HEK293 (cell line): ENCODE data around the gene LRRC30.

Source experiments
- CTCF ChIA-PET: fragments of 350-600 bp; formaldehyde crosslinking; extraction: SDS; loops from one replicate; lab custom pipeline; 2021; ENCODE audit warnings: antibody characterized with exemption; lab: Yijun Ruan, JAX
- POLR2A ChIA-PET: fragments of 300-600 bp; formaldehyde crosslinking; extraction: SDS; loops from one replicate; lab custom pipeline; 2020; ENCODE audit warnings: antibody characterized with exemption, inconsistent platforms; lab: Yijun Ruan, JAX
- H3K27ac ChIP-seq: fragments of 200-500 bp; sonication (Bioruptor generic); 2 replicates; pipeline ENCODE4 v1.5.1; 2014; ENCODE audit warnings: low read depth, low read length, control low read depth, inconsistent platforms; ENCODE audit errors: extremely low read depth
- H3K36me3 ChIP-seq, 2 experiments: fragments of 200-500 bp in 1 of 2; sonication (Bioruptor generic) in 1 of 2; 1 replicate in 1 of 2; 2 replicates in 1 of 2; pipeline ENCODE4 v1.5.1; 2014 to 2017; ENCODE audit warnings: inconsistent platforms in 2 of 2, low read length in 2 of 2; ENCODE audit not compliant: control insufficient read depth in 2 of 2, insufficient read depth in 1 of 2
- H3K4me1 ChIP-seq: fragments of 200-500 bp; sonication (Bioruptor generic); 2 replicates; pipeline ENCODE4 v1.5.1; 2014; ENCODE audit warnings: mild to moderate bottlenecking, low read length, inconsistent platforms; ENCODE audit not compliant: control insufficient read depth, insufficient read depth
- H3K4me3 ChIP-seq: 2 replicates; pipeline ENCODE4 v1.5.1; 2011; ENCODE audit warnings: low read depth, mild to moderate bottlenecking, control low read depth, low read length, moderate library complexity
- H3K9me3 ChIP-seq: fragments of 200-500 bp; sonication (Bioruptor generic); 2 replicates; pipeline ENCODE4 v1.5.1; 2014; ENCODE audit warnings: low read depth, low read length, inconsistent platforms; ENCODE audit not compliant: control insufficient read depth, insufficient read depth
- HOXC10 ChIP-seq: sonication (generic); formaldehyde crosslinking; IDR thresholded peaks from 2 replicates; pipeline ENCODE4 v1.8.1; 2023; ENCODE audit warnings: mild to moderate bottlenecking, missing genetic modification reagents
- KLF7 ChIP-seq: fragments of 450-650 bp; formaldehyde crosslinking; IDR thresholded peaks from 2 replicates; pipeline ENCODE4 v1.5.1; 2016; ENCODE audit warnings: missing biosample characterization, missing genetic modification characterization, borderline replicate concordance
- OSR2 ChIP-seq: fragments of 450-650 bp; formaldehyde crosslinking; IDR thresholded peaks from 2 replicates; pipeline ENCODE4 v1.5.1; 2016; ENCODE audit warnings: missing biosample characterization, missing genetic modification characterization
- SETDB1 ChIP-seq: IDR thresholded peaks from one replicate; pipeline ENCODE4 v1.6.1; 2017; ENCODE audit warnings: mild to moderate bottlenecking, low read length, moderate library complexity, mixed read lengths; ENCODE audit not compliant: insufficient read length
- ZBTB1 ChIP-seq: fragments of 450-650 bp; formaldehyde crosslinking; IDR thresholded peaks from 2 replicates; pipeline ENCODE4 v1.5.1; 2016; ENCODE audit warnings: missing biosample characterization, missing genetic modification characterization
- ZFP41 ChIP-seq: fragments of 450-650 bp; formaldehyde crosslinking; IDR thresholded peaks from 2 replicates; pipeline ENCODE4 v1.5.1; 2016; ENCODE audit warnings: missing biosample characterization, missing genetic modification characterization, borderline replicate concordance
- ZFP69B ChIP-seq: fragments of 450-650 bp; formaldehyde crosslinking; IDR thresholded peaks from 2 replicates; pipeline ENCODE4 v1.5.1; 2016; ENCODE audit warnings: missing biosample characterization, missing genetic modification characterization
- ZNF175 ChIP-seq: fragments of 450-650 bp; formaldehyde crosslinking; IDR thresholded peaks from 2 replicates; pipeline ENCODE4 v1.5.1; 2016; ENCODE audit warnings: missing biosample characterization, missing genetic modification characterization
- ZNF324 ChIP-seq: fragments of 450-650 bp; formaldehyde crosslinking; IDR thresholded peaks from 2 replicates; pipeline ENCODE4 v1.5.1; 2016; ENCODE audit warnings: missing biosample characterization, missing genetic modification characterization
- ZNF433 ChIP-seq: fragments of 450-650 bp; formaldehyde crosslinking; IDR thresholded peaks from 2 replicates; pipeline ENCODE4 v1.5.1; 2016; ENCODE audit warnings: missing biosample characterization, missing genetic modification characterization, low read depth
- ZNF521 ChIP-seq: fragments of 450-650 bp; formaldehyde crosslinking; IDR thresholded peaks from 2 replicates; pipeline ENCODE4 v1.5.1; 2017; ENCODE audit warnings: missing biosample characterization, mild to moderate bottlenecking, missing genetic modification characterization
- ZNF530 ChIP-seq: fragments of 450-650 bp; formaldehyde crosslinking; IDR thresholded peaks from 2 replicates; pipeline ENCODE4 v1.5.1; 2016; ENCODE audit warnings: low read depth, missing biosample characterization, missing genetic modification characterization
- ZNF600 ChIP-seq: fragments of 450-650 bp; formaldehyde crosslinking; IDR thresholded peaks from 2 replicates; pipeline ENCODE4 v1.5.1; 2016; ENCODE audit warnings: missing biosample characterization, missing genetic modification characterization
- ZNF626 ChIP-seq: fragments of 450-650 bp; sonication (Bioruptor Pico); formaldehyde crosslinking; IDR thresholded peaks from 2 replicates; pipeline ENCODE4 v1.5.1; 2018; ENCODE audit warnings: missing biosample characterization, missing genetic modification characterization, inconsistent platforms
- ZNF654 ChIP-seq: fragments of 450-650 bp; formaldehyde crosslinking; IDR thresholded peaks from 2 replicates; pipeline ENCODE4 v1.5.1; 2016; ENCODE audit warnings: low read depth, missing biosample characterization, missing genetic modification characterization
- ZNF664 ChIP-seq: fragments of 450-650 bp; formaldehyde crosslinking; IDR thresholded peaks from 2 replicates; pipeline ENCODE4 v1.5.1; 2016; ENCODE audit warnings: missing biosample characterization, missing genetic modification characterization
- ZNF670 ChIP-seq: fragments of 450-650 bp; formaldehyde crosslinking; IDR thresholded peaks from 2 replicates; pipeline ENCODE4 v1.5.1; 2016; ENCODE audit warnings: missing biosample characterization, missing genetic modification characterization, low read depth
- ZSCAN23 ChIP-seq: fragments of 450-650 bp; formaldehyde crosslinking; IDR thresholded peaks from 2 replicates; pipeline ENCODE4 v1.5.1; 2016; ENCODE audit warnings: missing biosample characterization, missing genetic modification characterization
- TF ChIP-seq, protein P1 (sequence below): IDR thresholded peaks from 2 replicates; pipeline ENCODE4 v1.6.1; 2011; ENCODE audit warnings: mild to moderate bottlenecking, low read depth, low read length, borderline replicate concordance
- TF ChIP-seq, protein P2 (sequence below): fragments of 450-650 bp; formaldehyde crosslinking; IDR thresholded peaks from 2 replicates; pipeline ENCODE4 v1.5.1; 2016; ENCODE audit warnings: missing biosample characterization, missing genetic modification characterization
- TF ChIP-seq, protein P3 (sequence below): fragments of 450-650 bp; formaldehyde crosslinking; IDR thresholded peaks from 2 replicates; pipeline ENCODE4 v1.5.1; 2016; ENCODE audit warnings: missing biosample characterization, missing genetic modification characterization
- TF ChIP-seq, protein P4 (sequence below): fragments of 450-650 bp; formaldehyde crosslinking; IDR thresholded peaks from 2 replicates; pipeline ENCODE4 v1.5.1; 2016; ENCODE audit warnings: missing biosample characterization, missing genetic modification characterization

The LRRC30 gene

DNA sequence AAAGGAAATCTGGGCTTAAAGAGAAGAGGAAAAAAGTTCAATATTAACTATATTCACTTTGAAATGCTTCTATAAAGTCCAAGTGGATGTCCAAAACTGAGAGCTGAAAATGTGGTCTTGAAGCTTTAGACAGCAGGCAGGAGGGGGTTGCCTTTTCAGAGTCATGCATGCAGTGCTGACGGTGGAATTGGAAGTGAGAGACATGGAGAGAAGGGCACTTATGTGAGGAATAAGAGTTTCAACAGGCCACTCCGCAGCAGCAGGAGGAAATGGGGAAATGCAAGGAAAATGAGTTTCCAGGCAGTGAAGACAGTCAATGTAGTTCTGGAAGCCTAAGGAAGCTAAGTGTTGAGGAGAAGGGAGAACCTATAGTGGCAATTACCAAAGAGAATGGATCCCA is 33.0 kb upstream of the LRRC30 start (continued):
- TF ChIP-seq, protein P1, sequence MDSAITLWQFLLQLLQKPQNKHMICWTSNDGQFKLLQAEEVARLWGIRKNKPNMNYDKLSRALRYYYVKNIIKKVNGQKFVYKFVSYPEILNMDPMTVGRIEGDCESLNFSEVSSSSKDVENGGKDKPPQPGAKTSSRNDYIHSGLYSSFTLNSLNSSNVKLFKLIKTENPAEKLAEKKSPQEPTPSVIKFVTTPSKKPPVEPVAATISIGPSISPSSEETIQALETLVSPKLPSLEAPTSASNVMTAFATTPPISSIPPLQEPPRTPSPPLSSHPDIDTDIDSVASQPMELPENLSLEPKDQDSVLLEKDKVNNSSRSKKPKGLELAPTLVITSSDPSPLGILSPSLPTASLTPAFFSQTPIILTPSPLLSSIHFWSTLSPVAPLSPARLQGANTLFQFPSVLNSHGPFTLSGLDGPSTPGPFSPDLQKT: no peak
- no peak for TF ChIP-seq ZNF433 (tag by site-specific recombination)
- TF ChIP-seq ZNF530 (tag by site-specific recombination): no peak
- no peak for TF ChIP-seq ZFP69B (tag by site-specific recombination)
- no peak for TF ChIP-seq OSR2 (tag by site-specific recombination)
- no peak for TF ChIP-seq ZSCAN23 (tag by site-specific recombination)
- TF ChIP-seq, protein P2, sequence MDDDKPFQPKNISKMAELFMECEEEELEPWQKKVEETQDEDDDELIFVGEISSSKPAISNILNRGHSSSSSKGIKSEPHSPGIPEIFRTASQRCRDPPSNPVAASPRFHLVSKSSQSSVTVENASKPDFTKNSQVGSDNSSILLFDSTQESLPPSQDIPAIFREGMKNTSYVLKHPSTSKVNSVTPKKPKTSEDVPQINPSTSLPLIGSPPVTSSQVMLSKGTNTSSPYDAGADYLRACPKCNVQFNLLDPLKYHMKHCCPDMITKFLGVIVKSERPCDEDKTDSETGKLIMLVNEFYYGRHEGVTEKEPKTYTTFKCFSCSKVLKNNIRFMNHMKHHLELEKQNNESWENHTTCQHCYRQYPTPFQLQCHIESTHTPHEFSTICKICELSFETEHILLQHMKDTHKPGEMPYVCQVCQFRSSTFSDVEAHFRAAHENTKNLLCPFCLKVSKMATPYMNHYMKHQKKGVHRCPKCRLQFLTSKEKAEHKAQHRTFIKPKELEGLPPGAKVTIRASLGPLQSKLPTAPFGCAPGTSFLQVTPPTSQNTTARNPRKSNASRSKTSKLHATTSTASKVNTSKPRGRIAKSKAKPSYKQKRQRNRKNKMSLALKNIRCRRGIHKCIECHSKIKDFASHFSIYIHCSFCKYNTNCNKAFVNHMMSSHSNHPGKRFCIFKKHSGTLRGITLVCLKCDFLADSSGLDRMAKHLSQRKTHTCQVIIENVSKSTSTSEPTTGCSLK: no peak
- no peak for TF ChIP-seq ZNF600
- no peak for TF ChIP-seq ZNF654 (tag by site-specific recombination)
- no peak for TF ChIP-seq ZFP41 (tag by site-specific recombination)
- no peak for TF ChIP-seq KLF7 (tag by site-specific recombination)

DNA sequence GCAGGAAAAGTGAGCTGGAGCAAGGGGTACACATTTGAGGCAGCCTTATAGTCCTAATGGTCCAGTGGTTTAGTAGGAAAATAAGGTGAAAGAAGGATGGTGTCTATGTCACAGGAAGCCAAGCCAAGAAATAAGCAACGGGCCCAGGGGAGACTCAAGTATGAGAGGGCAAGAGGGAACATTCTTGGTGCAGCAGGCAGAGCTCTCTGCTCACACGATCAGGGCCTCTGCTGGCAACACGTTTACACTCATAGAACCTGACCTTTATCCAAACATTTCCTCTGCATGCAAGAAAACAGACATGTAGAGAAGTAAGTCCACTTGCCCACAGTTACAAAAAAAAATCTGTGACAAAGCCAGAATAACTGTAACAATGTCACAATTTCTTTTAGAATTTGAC is 32.6 kb upstream of the LRRC30 start:
- CTCF ChIA-PET: interaction anchor here (0.7 kb wide), 1 partner anchor 74 kb away, joined by 4 read pairs; no protein-coding TSS in a partner anchor
- TF ChIP-seq, protein P3, sequence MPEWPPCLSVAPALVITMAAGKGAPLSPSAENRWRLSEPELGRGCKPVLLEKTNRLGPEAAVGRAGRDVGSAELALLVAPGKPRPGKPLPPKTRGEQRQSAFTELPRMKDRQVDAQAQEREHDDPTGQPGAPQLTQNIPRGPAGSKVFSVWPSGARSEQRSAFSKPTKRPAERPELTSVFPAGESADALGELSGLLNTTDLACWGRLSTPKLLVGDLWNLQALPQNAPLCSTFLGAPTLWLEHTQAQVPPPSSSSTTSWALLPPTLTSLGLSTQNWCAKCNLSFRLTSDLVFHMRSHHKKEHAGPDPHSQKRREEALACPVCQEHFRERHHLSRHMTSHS (tag by site-specific recombination): no peak
- TF ChIP-seq ZNF626 (tag by site-specific recombination): no peak
- TF ChIP-seq SETDB1: no peak
- TF ChIP-seq, protein P4, sequence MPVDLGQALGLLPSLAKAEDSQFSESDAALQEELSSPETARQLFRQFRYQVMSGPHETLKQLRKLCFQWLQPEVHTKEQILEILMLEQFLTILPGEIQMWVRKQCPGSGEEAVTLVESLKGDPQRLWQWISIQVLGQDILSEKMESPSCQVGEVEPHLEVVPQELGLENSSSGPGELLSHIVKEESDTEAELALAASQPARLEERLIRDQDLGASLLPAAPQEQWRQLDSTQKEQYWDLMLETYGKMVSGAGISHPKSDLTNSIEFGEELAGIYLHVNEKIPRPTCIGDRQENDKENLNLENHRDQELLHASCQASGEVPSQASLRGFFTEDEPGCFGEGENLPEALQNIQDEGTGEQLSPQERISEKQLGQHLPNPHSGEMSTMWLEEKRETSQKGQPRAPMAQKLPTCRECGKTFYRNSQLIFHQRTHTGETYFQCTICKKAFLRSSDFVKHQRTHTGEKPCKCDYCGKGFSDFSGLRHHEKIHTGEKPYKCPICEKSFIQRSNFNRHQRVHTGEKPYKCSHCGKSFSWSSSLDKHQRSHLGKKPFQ (tag by site-specific recombination): no peak
- H3K27ac ChIP-seq: no peak overlapping the region
- H3K4me1 ChIP-seq: no peaks in the 10 kb centered on the region
- H3K4me3 ChIP-seq: no peak overlapping the region
- no peaks in the 10 kb centered on the region for H3K36me3 ChIP-seq
- POLR2A ChIA-PET: no interaction called here
- H3K9me3 ChIP-seq: no peaks in the 10 kb centered on the region

DNA sequence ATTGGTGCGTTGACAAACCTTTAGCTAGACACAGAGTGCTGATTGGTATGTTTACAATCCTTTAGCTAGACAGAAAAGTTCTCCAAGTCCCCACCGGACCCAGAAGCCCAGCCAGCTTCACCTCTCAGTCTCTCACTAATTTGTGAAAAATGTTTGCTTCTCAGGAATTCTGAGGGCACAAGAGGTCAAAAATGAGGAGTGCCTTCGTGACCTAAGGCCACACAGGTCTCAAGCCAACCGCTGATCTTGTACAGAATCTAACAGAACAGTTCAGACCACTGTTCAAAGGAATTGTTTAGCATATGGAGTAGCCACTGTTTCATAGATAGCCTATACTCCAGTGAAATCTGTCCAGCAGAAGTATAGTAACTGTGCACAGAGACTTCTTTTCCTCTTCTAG is 29.8 kb upstream of the LRRC30 start:
- CTCF ChIA-PET: interaction anchor here (0.5 to 1.0 kb wide), 3 partner anchors 162 to 476 kb away, joined by 3 to 7 read pairs (median 3); no protein-coding TSS in a partner anchor
- no peaks in the 10 kb centered on the region for H3K9me3 ChIP-seq
- no peak overlapping the region for H3K4me3 ChIP-seq
- POLR2A ChIA-PET: no interaction called here
- peaks cover 5% of the 10 kb centered on the region for H3K4me1 ChIP-seq
- no peak overlapping the region for H3K27ac ChIP-seq
- TF ChIP-seq ZNF521 (tag by site-specific recombination) (no peak), ZNF324 (no peak), ZBTB1 (tag by site-specific recombination) (no peak), ZNF664 (tag by site-specific recombination) (no peak), ZNF175 (no peak), ZNF670 (tag by site-specific recombination) (no peak), HOXC10 (no peak)
- H3K36me3 ChIP-seq: no peaks in the 10 kb centered on the region
